Muscle of back (tissue), 10 donors: ENCODE measurements around the gene SEC62. TPM values are rescaled to one million over a fixed set of nuclear protein-coding genes. Genes with fewer than 3 reads are reported as not detected.

Source experiments
- polyA plus RNA-seq, 10 donors: library from polyadenylated mRNA; unstranded; fragments of 120-200 nt; gene quantifications; one replicate each; pipeline ENCODE4 v1.2.1, GENCODE V29; 2013; ENCODE audit not compliant: insufficient read length in 10 of 10

The SEC62 gene
- polyA plus RNA-seq, 10 donors, result 76.8 to 91.9 (median 81.3) TPM

Other genes with a start within 250 kb of the SEC62 start
- under 1 TPM in 4 of 10 donors, not detected in 6; 0.46 to 0.66 (median 0.51) TPM for gene TERC, start 201.7 kb upstream of the SEC62 start, polyA plus RNA-seq
- gene ACTRT3, start 197.2 kb upstream of the SEC62 start, polyA plus RNA-seq, result 1 to 10 TPM; 1.9 to 4.0 (median 3.2) TPM
- gene MYNN, start 193.4 kb upstream of the SEC62 start, polyA plus RNA-seq, result 10 to 100 TPM; 18.3 to 24.8 (median 21.8) TPM
- gene LRRIQ4, start 153.9 kb upstream of the SEC62 start, polyA plus RNA-seq, result under 1 TPM in 4 of 10 donors, not detected in 6; 0.08 to 0.26 (median 0.13) TPM
- 10 to 100 TPM in 1 of 10 donors, 1 to 10 TPM in 9; 3.2 to 10.6 (median 4.3) TPM for gene LRRC34, start 153.9 kb upstream of the SEC62 start, polyA plus RNA-seq
- gene LRRC31, start 96.9 kb upstream of the SEC62 start, polyA plus RNA-seq, result not detected
- not detected for gene SAMD7, start 55.2 kb upstream of the SEC62 start, polyA plus RNA-seq
- gene GPR160, start 71.2 kb downstream of the SEC62 start, polyA plus RNA-seq, result 1 to 10 TPM; 1.8 to 3.8 (median 2.6) TPM
- gene PHC3, start 214.9 kb downstream of the SEC62 start, polyA plus RNA-seq, result 10 to 100 TPM; 12.3 to 24.1 (median 18.1) TPM